WTC11 (cell line): ENCODE data around the gene TNFSF9. TPM values are rescaled to one million over a fixed set of nuclear protein-coding genes. Genes with fewer than 3 reads are reported as not detected.

Source experiments
- ATAC-seq: fragments of 200-7000 bp; cut with Tn5 transposase; 2 replicates; pipeline ENCODE4 v1.10.0; 2021; ENCODE audit warnings: mild to moderate bottlenecking, moderate library complexity
- CTCF ChIA-PET: fragments of 300-600 bp; sonication (Branson Sonifier 250); formaldehyde crosslinking; loops from one replicate; lab custom pipeline; 2021; ENCODE audit warnings: antibody characterized with exemption; lab: Charles Lee
- POLR2A ChIA-PET: fragments of 350-600 bp; sonication (Branson Sonifier 250); formaldehyde crosslinking; loops from one replicate; lab custom pipeline; 2021; ENCODE audit warnings: antibody characterized with exemption; lab: Charles Lee
- DNase-seq: peaks from one replicate; pipeline ENCODE4 v3.0.0; 2021; ENCODE audit warnings: low spot score
- H3K27ac Mint-ChIP-seq: 2 replicates; pipeline ENCODE4 v1.8.0; 2021; ENCODE audit warnings: mixed read lengths
- H3K27me3 Mint-ChIP-seq: 2 replicates; pipeline ENCODE4 v1.8.0; 2021; ENCODE audit warnings: low read depth, mild to moderate bottlenecking, moderate library complexity, mixed read lengths
- H3K36me3 Mint-ChIP-seq: 2 replicates; pipeline ENCODE4 v1.8.0; 2021; ENCODE audit warnings: mixed read lengths
- H3K4me1 Mint-ChIP-seq: 2 replicates; pipeline ENCODE4 v1.8.0; 2022; ENCODE audit warnings: mixed read lengths
- H3K4me3 Mint-ChIP-seq: 2 replicates; pipeline ENCODE4 v1.8.0; 2021; ENCODE audit warnings: mild to moderate bottlenecking, moderate library complexity, mixed read lengths
- H3K9me3 Mint-ChIP-seq: 2 replicates; pipeline ENCODE4 v1.8.0; 2021; ENCODE audit warnings: mixed read lengths
- ELF4 ChIP-seq: sonication (generic); formaldehyde crosslinking; IDR thresholded peaks from 2 replicates; pipeline ENCODE4 v1.8.1; 2022; ENCODE audit warnings: low read depth, mild to moderate bottlenecking, moderate library complexity, missing genetic modification reagents
- GRHL2 ChIP-seq: fragments of 250-450 bp; sonication (Bioruptor Pico); IDR thresholded peaks from 2 replicates; pipeline ENCODE4 v1.8.0; 2022; ENCODE audit warnings: mild to moderate bottlenecking, moderate library complexity; ENCODE audit not compliant: insufficient replicate concordance, severe bottlenecking
- GTF2I ChIP-seq: fragments of 250-450 bp; sonication (Bioruptor Pico); conservative IDR thresholded peaks from 2 replicates; pipeline ENCODE4 v1.4.0; 2021; ENCODE audit warnings: mild to moderate bottlenecking
- NFE2L1 ChIP-seq: sonication (generic); formaldehyde crosslinking; IDR thresholded peaks from 2 replicates; pipeline ENCODE4 v1.8.1; 2023; ENCODE audit warnings: missing genetic modification reagents
- OVOL2 ChIP-seq: fragments of 250-450 bp; sonication (Bioruptor Pico); IDR thresholded peaks from 2 replicates; pipeline ENCODE4 v1.9.0; 2021; ENCODE audit warnings: mild to moderate bottlenecking, borderline replicate concordance
- RORB ChIP-seq: fragments of 250-450 bp; sonication (Bioruptor Pico); IDR thresholded peaks from 2 replicates; pipeline ENCODE4 v1.9.0; 2021; ENCODE audit warnings: mild to moderate bottlenecking
- SMAD4 ChIP-seq: sonication (generic); formaldehyde crosslinking; IDR thresholded peaks from 2 replicates; pipeline ENCODE4 v1.8.0; 2022; ENCODE audit warnings: mild to moderate bottlenecking, missing genetic modification reagents
- SP1 ChIP-seq: sonication (generic); formaldehyde crosslinking; conservative IDR thresholded peaks from 2 replicates; pipeline ENCODE4 v1.8.1; 2022; ENCODE audit warnings: missing genetic modification reagents
- ZNF219 ChIP-seq: sonication (generic); formaldehyde crosslinking; IDR thresholded peaks from 2 replicates; pipeline ENCODE4 v1.8.0; 2023; ENCODE audit warnings: missing genetic modification reagents, mild to moderate bottlenecking, borderline replicate concordance
- ZNF416 ChIP-seq: fragments of 250-450 bp; sonication (Bioruptor Pico); IDR thresholded peaks from 2 replicates; pipeline ENCODE4 v1.9.0; 2021; ENCODE audit warnings: mild to moderate bottlenecking, inconsistent platforms
- total RNA-seq: library from RNA; stranded (reverse); gene quantifications from 3 replicates; pipeline ENCODE4 v1.2.3, GENCODE V29; 2021
- TF ChIP-seq, protein P1 (sequence below): fragments of 250-450 bp; sonication (Bioruptor Pico); conservative IDR thresholded peaks from 2 replicates; pipeline ENCODE4 v1.9.0; 2021; ENCODE audit warnings: mild to moderate bottlenecking
- TF ChIP-seq, protein P2 (sequence below): fragments of 250-450 bp; sonication (Bioruptor Pico); IDR thresholded peaks from 2 replicates; pipeline ENCODE4 v1.8.0; 2021; ENCODE audit warnings: mild to moderate bottlenecking
- TF ChIP-seq, protein P3 (sequence below): sonication (generic); formaldehyde crosslinking; conservative IDR thresholded peaks from 2 replicates; pipeline ENCODE4 v1.8.1; 2023; ENCODE audit warnings: mild to moderate bottlenecking, low read depth, missing genetic modification reagents, moderate library complexity
- TF ChIP-seq, protein P4 (sequence below): sonication (generic); formaldehyde crosslinking; IDR thresholded peaks from 2 replicates; pipeline ENCODE4 v1.8.1; 2023; ENCODE audit warnings: mild to moderate bottlenecking, missing genetic modification reagents, borderline replicate concordance
- TF ChIP-seq, protein P5 (sequence below): sonication (generic); formaldehyde crosslinking; IDR thresholded peaks from 2 replicates; pipeline ENCODE4 v1.8.0; 2022; ENCODE audit warnings: missing genetic modification reagents
- TF ChIP-seq, protein P6 (sequence below): sonication (generic); formaldehyde crosslinking; IDR thresholded peaks from 2 replicates; pipeline ENCODE4 v1.8.1; 2022; ENCODE audit warnings: low read depth, missing genetic modification reagents, borderline replicate concordance

The TNFSF9 gene
- total RNA-seq, 1 experiment from 2014 or later, result 2.9 TPM

DNA sequence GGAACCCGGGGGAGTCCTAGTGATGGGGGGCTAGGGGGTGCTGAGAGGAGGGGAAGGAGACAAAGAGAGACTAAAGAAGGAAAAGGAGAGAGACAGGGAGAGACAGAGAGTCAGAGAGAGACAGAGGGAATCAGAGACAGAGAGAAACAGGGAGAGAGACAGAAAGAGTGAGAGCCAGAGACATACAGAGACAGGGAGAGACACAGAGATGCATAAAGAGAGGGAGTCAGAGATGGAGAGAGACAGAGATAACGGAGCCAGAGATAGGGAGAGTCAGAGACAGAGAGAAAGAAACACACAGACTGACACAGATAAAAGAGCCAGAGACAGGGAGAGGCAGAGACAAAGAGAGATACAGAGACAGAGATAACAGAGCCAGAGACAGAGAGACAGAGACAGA lies 1.5 kb upstream of the TNFSF9 start (continued):
- TF ChIP-seq GRHL2, result no peak

DNA sequence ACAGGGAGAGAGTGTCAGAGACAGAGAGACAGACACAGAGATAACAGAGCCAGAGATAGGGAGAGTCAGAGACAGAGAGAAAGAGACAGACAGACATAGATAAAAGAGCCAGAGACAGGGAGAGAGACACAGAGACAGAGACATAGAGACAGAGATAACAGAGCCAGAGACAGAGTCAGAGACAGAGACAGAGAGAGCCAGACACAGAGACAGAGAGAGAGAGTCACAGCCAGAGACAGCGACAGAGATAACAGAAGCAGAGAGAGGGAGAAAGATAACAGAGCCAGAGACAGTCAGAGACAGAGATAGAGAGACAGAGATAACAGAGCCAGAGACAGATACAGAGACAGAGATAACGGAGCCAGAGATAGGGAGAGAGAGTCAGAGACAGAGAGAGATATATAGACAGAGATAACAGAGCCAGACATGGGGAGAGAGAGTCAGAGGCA lies 865 bp upstream of the TNFSF9 start:
- no peak for ATAC-seq
- TF ChIP-seq OVOL2 (CRISPR knock-in tag) (no peak), NFE2L1 (CRISPR knock-in tag) (no peak), RORB (CRISPR knock-in tag) (no peak), ZNF219 (no peak), SMAD4 (CRISPR knock-in tag) (no peak), GTF2I (CRISPR knock-in tag) (no peak), ZNF416 (no peak)
- TF ChIP-seq, protein P1, sequence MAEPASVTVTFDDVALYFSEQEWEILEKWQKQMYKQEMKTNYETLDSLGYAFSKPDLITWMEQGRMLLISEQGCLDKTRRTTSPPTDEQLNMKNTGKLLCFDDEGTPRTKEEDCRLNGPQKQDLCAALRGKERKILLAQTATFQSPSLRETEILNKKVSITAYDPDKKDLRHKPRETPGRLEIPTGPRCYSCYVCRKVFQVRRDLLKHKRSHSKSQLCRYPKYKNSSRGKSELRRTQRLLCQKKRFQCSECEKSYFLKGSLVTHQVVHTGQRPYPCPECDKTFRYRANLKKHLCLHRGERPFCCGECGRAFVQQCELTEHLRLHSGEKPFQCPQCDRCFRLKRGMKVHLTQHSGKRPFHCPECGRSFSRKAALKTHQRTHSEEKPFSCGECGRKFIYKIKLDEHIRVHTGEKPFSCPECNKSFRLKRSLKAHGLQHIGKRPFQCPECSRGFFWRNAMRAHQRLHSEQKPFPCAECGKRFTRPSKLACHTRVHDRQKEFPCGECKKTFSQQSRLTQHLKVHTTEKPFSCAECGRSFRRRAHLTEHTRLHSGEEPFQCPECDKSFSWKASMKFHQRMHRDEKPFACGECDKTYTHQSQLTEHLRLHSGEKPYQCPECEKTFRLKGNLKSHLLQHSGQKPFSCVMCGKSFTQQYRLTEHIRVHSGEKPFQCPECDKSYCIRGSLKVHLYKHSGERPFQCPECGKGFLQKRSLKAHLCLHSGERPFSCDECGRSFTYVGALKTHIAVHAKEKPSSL (CRISPR knock-in tag), result no peak
- TF ChIP-seq, protein P2, sequence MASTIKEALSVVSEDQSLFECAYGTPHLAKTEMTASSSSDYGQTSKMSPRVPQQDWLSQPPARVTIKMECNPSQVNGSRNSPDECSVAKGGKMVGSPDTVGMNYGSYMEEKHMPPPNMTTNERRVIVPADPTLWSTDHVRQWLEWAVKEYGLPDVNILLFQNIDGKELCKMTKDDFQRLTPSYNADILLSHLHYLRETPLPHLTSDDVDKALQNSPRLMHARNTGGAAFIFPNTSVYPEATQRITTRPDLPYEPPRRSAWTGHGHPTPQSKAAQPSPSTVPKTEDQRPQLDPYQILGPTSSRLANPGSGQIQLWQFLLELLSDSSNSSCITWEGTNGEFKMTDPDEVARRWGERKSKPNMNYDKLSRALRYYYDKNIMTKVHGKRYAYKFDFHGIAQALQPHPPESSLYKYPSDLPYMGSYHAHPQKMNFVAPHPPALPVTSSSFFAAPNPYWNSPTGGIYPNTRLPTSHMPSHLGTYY (CRISPR knock-in tag), result no peak
- DNase-seq, result no peak
- Mint-ChIP-seq H3K4me3 (peak overlapping the region; percentile 74), H3K9me3 (no peaks in the 10 kb centered on the region), H3K4me1 (peaks cover 48% of the 10 kb centered on the region), H3K36me3 (no peaks in the 10 kb centered on the region), H3K27ac (no peak overlapping the region), H3K27me3 (peaks cover 71% of the 10 kb centered on the region)
- ChIA-PET POLR2A (interaction anchor here (0.8 kb wide), 1 partner anchor 13 kb away, joined by 4 read pairs; no protein-coding TSS in a partner anchor), CTCF (interaction anchor here (1.1 kb wide), 2 partner anchors 13 to 224 kb away, joined by 4 to 13 read pairs; no protein-coding TSS in a partner anchor)

DNA sequence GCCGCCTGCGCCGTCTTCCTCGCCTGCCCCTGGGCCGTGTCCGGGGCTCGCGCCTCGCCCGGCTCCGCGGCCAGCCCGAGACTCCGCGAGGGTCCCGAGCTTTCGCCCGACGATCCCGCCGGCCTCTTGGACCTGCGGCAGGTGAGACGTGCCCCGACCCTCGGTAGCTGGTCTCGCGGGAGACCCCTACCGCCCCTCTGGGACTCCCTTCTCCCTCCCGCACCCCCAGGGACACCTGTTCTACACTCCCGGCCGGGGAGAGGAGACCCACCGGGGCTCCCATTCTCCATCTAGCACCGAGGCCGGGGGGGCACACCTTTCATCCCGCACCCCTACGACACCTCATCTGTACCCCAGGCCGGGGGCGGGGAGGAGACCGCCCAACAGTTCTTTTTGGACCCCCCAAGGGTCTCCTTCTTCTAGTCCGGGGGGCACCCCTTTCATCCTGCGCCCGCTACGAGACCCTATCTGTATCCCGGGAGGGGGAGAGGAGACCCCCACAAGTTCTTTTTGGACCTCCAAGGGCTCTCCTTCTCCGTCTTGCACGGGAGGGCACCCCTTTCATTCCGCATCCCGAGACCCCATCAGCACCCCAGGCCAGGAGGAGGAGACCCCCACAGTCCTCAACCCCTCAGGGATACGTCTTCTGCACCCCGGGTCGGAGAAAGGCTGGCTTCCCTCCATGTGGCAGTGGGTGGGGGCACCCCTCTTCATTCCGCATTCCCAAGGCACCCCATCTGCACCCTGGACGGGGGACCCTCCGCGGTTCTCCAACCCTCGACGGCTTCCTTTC lies 533 bp downstream of the TNFSF9 start:
- ATAC-seq, result no peak; the same call in 1 of the 2 replicates
- no peak for DNase-seq
- H3K9me3 Mint-ChIP-seq, result peaks cover 9% of the 10 kb centered on the region
- H3K4me3 Mint-ChIP-seq, result peak overlapping the region; percentile 74
- no peak overlapping the region; the same call in 1 of the 2 replicates for H3K27ac Mint-ChIP-seq
- H3K36me3 Mint-ChIP-seq, result peaks cover 10% of the 10 kb centered on the region
- peaks cover 48% of the 10 kb centered on the region for H3K4me1 Mint-ChIP-seq
- ChIA-PET CTCF (interaction anchor here (0.6 to 1.1 kb wide), 4 partner anchors 9 to 222 kb away, joined by 3 to 13 read pairs (median 4); no protein-coding TSS in a partner anchor), POLR2A (interaction anchor here (0.5 to 1.3 kb wide), 5 partner anchors 10 to 332 kb away, joined by 3 to 8 read pairs (median 5); no protein-coding TSS in a partner anchor)
- H3K27me3 Mint-ChIP-seq, result peaks cover 85% of the 10 kb centered on the region
- TF ChIP-seq SP1 (CRISPR knock-in tag), result 0 out of 2 replicates have a peak, but pooled peaks have one; percentile 12
- TF ChIP-seq, protein P3, sequence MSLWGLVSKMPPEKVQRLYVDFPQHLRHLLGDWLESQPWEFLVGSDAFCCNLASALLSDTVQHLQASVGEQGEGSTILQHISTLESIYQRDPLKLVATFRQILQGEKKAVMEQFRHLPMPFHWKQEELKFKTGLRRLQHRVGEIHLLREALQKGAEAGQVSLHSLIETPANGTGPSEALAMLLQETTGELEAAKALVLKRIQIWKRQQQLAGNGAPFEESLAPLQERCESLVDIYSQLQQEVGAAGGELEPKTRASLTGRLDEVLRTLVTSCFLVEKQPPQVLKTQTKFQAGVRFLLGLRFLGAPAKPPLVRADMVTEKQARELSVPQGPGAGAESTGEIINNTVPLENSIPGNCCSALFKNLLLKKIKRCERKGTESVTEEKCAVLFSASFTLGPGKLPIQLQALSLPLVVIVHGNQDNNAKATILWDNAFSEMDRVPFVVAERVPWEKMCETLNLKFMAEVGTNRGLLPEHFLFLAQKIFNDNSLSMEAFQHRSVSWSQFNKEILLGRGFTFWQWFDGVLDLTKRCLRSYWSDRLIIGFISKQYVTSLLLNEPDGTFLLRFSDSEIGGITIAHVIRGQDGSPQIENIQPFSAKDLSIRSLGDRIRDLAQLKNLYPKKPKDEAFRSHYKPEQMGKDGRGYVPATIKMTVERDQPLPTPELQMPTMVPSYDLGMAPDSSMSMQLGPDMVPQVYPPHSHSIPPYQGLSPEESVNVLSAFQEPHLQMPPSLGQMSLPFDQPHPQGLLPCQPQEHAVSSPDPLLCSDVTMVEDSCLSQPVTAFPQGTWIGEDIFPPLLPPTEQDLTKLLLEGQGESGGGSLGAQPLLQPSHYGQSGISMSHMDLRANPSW (CRISPR knock-in tag), result no peak
- TF ChIP-seq, protein P4, sequence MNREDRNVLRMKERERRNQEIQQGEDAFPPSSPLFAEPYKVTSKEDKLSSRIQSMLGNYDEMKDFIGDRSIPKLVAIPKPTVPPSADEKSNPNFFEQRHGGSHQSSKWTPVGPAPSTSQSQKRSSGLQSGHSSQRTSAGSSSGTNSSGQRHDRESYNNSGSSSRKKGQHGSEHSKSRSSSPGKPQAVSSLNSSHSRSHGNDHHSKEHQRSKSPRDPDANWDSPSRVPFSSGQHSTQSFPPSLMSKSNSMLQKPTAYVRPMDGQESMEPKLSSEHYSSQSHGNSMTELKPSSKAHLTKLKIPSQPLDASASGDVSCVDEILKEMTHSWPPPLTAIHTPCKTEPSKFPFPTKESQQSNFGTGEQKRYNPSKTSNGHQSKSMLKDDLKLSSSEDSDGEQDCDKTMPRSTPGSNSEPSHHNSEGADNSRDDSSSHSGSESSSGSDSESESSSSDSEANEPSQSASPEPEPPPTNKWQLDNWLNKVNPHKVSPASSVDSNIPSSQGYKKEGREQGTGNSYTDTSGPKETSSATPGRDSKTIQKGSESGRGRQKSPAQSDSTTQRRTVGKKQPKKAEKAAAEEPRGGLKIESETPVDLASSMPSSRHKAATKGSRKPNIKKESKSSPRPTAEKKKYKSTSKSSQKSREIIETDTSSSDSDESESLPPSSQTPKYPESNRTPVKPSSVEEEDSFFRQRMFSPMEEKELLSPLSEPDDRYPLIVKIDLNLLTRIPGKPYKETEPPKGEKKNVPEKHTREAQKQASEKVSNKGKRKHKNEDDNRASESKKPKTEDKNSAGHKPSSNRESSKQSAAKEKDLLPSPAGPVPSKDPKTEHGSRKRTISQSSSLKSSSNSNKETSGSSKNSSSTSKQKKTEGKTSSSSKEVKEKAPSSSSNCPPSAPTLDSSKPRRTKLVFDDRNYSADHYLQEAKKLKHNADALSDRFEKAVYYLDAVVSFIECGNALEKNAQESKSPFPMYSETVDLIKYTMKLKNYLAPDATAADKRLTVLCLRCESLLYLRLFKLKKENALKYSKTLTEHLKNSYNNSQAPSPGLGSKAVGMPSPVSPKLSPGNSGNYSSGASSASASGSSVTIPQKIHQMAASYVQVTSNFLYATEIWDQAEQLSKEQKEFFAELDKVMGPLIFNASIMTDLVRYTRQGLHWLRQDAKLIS (CRISPR knock-in tag), result no peak
- TF ChIP-seq, protein P5, sequence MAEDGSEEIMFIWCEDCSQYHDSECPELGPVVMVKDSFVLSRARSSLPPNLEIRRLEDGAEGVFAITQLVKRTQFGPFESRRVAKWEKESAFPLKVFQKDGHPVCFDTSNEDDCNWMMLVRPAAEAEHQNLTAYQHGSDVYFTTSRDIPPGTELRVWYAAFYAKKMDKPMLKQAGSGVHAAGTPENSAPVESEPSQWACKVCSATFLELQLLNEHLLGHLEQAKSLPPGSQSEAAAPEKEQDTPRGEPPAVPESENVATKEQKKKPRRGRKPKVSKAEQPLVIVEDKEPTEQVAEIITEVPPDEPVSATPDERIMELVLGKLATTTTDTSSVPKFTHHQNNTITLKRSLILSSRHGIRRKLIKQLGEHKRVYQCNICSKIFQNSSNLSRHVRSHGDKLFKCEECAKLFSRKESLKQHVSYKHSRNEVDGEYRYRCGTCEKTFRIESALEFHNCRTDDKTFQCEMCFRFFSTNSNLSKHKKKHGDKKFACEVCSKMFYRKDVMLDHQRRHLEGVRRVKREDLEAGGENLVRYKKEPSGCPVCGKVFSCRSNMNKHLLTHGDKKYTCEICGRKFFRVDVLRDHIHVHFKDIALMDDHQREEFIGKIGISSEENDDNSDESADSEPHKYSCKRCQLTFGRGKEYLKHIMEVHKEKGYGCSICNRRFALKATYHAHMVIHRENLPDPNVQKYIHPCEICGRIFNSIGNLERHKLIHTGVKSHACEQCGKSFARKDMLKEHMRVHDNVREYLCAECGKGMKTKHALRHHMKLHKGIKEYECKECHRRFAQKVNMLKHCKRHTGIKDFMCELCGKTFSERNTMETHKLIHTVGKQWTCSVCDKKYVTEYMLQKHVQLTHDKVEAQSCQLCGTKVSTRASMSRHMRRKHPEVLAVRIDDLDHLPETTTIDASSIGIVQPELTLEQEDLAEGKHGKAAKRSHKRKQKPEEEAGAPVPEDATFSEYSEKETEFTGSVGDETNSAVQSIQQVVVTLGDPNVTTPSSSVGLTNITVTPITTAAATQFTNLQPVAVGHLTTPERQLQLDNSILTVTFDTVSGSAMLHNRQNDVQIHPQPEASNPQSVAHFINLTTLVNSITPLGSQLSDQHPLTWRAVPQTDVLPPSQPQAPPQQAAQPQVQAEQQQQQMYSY, result 0 out of 2 replicates have a peak, but pooled peaks have one; percentile 20
- TF ChIP-seq, protein P6, sequence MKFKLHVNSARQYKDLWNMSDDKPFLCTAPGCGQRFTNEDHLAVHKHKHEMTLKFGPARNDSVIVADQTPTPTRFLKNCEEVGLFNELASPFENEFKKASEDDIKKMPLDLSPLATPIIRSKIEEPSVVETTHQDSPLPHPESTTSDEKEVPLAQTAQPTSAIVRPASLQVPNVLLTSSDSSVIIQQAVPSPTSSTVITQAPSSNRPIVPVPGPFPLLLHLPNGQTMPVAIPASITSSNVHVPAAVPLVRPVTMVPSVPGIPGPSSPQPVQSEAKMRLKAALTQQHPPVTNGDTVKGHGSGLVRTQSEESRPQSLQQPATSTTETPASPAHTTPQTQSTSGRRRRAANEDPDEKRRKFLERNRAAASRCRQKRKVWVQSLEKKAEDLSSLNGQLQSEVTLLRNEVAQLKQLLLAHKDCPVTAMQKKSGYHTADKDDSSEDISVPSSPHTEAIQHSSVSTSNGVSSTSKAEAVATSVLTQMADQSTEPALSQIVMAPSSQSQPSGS, result no peak
- no peak for TF ChIP-seq NFE2L1 (CRISPR knock-in tag)
- no peak for TF ChIP-seq ELF4 (CRISPR knock-in tag)
